NCI-H2107 treated with DMSO at 0.1 percent for 48 hours (cell line): ENCODE measurements around the gene ZNHIT6.
"Not testable (repeated sequence)": the region's sequence is repeated elsewhere in the genome, so short reads cannot be mapped to it uniquely, and the experiment has no call there.

ENCODE experiments used
- DNase-seq: peaks from one replicate; lab custom pipeline; 2025; ENCODE audit not compliant: unreplicated experiment; lab: John Stamatoyannopoulos, UW

Gene ZNHIT6

GRCh38 chr1:85707990-85708828 is at the start of gene ZNHIT6:
ZNHIT6 (minus strand) TSS chr1:85708433; CDS start chr1:85708284, 149 bp downstream.
- DNase-seq: peak; percentile 87

- no peak for DNase-seq
Measured at GRCh38 chr1:85756864-85757263, 48.6 kb upstream of the ZNHIT6 start.

- no peak for DNase-seq
Measured at GRCh38 chr1:85748120-85748519, 39.9 kb upstream of the ZNHIT6 start.

- DNase-seq: no peak
Measured at GRCh38 chr1:85746777-85747176, 38.5 kb upstream of the ZNHIT6 start.

- no peak for DNase-seq
Measured at GRCh38 chr1:85743814-85744213, 35.6 kb upstream of the ZNHIT6 start.

- DNase-seq: no peak
Measured at GRCh38 chr1:85734931-85735330, 26.7 kb upstream of the ZNHIT6 start.

- no peak for DNase-seq
Measured at GRCh38 chr1:85718678-85719340, 10.6 kb upstream of the ZNHIT6 start.

- DNase-seq: not testable (repeated sequence)
Measured at GRCh38 chr1:85714418-85715114, 6.3 kb upstream of the ZNHIT6 start.

GRCh38 chr1:85708829-85709227 is 595 bp upstream of the ZNHIT6 start:
- DNase-seq: no peak

GRCh38 chr1:85707267-85707989 is 805 bp downstream of the ZNHIT6 start:
- DNase-seq: peak; percentile 19

- DNase-seq: no peak
Measured at GRCh38 chr1:85705940-85706339, 2.3 kb downstream of the ZNHIT6 start.

- DNase-seq: no peak
Measured at GRCh38 chr1:85700422-85700821, 7.8 kb downstream of the ZNHIT6 start.

GRCh38 chr1:85697895-85698294 is 10.3 kb downstream of the ZNHIT6 start:
- DNase-seq: no peak

GRCh38 chr1:85692730-85693314 is 15.4 kb downstream of the ZNHIT6 start:
- peak; percentile 10 for DNase-seq

GRCh38 chr1:85689775-85690404 is 18.3 kb downstream of the ZNHIT6 start:
- DNase-seq: no peak

- DNase-seq: no peak
Measured at GRCh38 chr1:85683292-85684025, 24.8 kb downstream of the ZNHIT6 start.

- DNase-seq: no peak
Measured at GRCh38 chr1:85681087-85681486, 27.1 kb downstream of the ZNHIT6 start.

- no peak for DNase-seq
Measured at GRCh38 chr1:85678193-85678592, 30.0 kb downstream of the ZNHIT6 start.

GRCh38 chr1:85677656-85678055 is 30.6 kb downstream of the ZNHIT6 start:
- DNase-seq: no peak
